Measurements from ENCODE around the gene SEPTIN6.

The SEPTIN6 gene

GRCh38 chrX:119735467-119735866 lies 42.5 kb upstream of the SEPTIN6 start:
- Histone ChIP-seq H3K4me1 (ENCODE audit: control insufficient read depth, insufficient read depth, low read length) (no peaks in the 10 kb centered on the region), H3K36me3 (ENCODE audit: control insufficient read depth in 2 of 2, insufficient read depth in 1 of 2, low read length in 2 of 2) (no peaks in the 10 kb centered on the region), H3K27ac (ENCODE audit: extremely low read depth, low read depth, low read length) (no peak overlapping the region), H3K9me3 (ENCODE audit: control insufficient read depth, insufficient read depth, low read depth, low read length) (no peaks in the 10 kb centered on the region), H3K4me3 (ENCODE audit: low read depth, low read length) (no peak overlapping the region)
- POLR2A ChIA-PET: no interaction called here
- TF ChIP-seq PBX3 (CRISPR knock-in tag; IDR thresholded peaks at IDR 0.05): no peak
- TF ChIP-seq AEBP2 (tag by site-specific recombination; IDR thresholded peaks at IDR 0.05; ENCODE audit: borderline replicate concordance): no peak
- no peak for TF ChIP-seq HOXA7 (CRISPR knock-in tag; IDR thresholded peaks at IDR 0.05; ENCODE audit: borderline replicate concordance)
- TF ChIP-seq YY1 (tag by site-specific recombination; IDR thresholded peaks at IDR 0.05): no peak
- TF ChIP-seq ZNF658 (tag by site-specific recombination; IDR thresholded peaks at IDR 0.05): no peak
- TF ChIP-seq SP7 (tag by site-specific recombination; IDR thresholded peaks at IDR 0.05): no peak
- no peak for TF ChIP-seq ZNF354C (tag by site-specific recombination; IDR thresholded peaks at IDR 0.05; ENCODE audit: borderline replicate concordance, low read depth)
- TF ChIP-seq, protein P1, sequence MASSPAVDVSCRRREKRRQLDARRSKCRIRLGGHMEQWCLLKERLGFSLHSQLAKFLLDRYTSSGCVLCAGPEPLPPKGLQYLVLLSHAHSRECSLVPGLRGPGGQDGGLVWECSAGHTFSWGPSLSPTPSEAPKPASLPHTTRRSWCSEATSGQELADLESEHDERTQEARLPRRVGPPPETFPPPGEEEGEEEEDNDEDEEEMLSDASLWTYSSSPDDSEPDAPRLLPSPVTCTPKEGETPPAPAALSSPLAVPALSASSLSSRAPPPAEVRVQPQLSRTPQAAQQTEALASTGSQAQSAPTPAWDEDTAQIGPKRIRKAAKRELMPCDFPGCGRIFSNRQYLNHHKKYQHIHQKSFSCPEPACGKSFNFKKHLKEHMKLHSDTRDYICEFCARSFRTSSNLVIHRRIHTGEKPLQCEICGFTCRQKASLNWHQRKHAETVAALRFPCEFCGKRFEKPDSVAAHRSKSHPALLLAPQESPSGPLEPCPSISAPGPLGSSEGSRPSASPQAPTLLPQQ (tag by site-specific recombination; IDR thresholded peaks at IDR 0.05): no peak
- TF ChIP-seq MEIS1 (CRISPR knock-in tag; IDR thresholded peaks at IDR 0.05; ENCODE audit: borderline replicate concordance): no peak
- TF ChIP-seq, protein P2, sequence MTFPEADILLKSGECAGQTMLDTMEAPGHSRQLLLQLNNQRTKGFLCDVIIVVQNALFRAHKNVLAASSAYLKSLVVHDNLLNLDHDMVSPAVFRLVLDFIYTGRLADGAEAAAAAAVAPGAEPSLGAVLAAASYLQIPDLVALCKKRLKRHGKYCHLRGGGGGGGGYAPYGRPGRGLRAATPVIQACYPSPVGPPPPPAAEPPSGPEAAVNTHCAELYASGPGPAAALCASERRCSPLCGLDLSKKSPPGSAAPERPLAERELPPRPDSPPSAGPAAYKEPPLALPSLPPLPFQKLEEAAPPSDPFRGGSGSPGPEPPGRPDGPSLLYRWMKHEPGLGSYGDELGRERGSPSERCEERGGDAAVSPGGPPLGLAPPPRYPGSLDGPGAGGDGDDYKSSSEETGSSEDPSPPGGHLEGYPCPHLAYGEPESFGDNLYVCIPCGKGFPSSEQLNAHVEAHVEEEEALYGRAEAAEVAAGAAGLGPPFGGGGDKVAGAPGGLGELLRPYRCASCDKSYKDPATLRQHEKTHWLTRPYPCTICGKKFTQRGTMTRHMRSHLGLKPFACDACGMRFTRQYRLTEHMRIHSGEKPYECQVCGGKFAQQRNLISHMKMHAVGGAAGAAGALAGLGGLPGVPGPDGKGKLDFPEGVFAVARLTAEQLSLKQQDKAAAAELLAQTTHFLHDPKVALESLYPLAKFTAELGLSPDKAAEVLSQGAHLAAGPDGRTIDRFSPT (tag by site-specific recombination; IDR thresholded peaks at IDR 0.05): no peak
- TF ChIP-seq ZNF266 (tag by site-specific recombination; IDR thresholded peaks at IDR 0.05; ENCODE audit: low read depth): no peak
- TF ChIP-seq PRDM2 (tag by site-specific recombination; IDR thresholded peaks at IDR 0.05; ENCODE audit: borderline replicate concordance): no peak
- CTCF ChIA-PET: interaction anchor here (0.7 to 1.6 kb wide), 3 partner anchors 9 to 45 kb away, joined by 4 to 6 read pairs (median 6); no protein-coding TSS in a partner anchor

Measured in HEK293 (cell line).